ENCODE data around the gene ENTPD1.

Gene ENTPD1

GRCh38 chr10:95792211-95792780 is 36.3 kb downstream of the ENTPD1 start:
- Histone ChIP-seq H3K79me2 (ENCODE audit: insufficient read depth, low read length) (no peaks in the 10 kb centered on the region), H3K27ac (ENCODE audit: low read depth, low read length) (no peak overlapping the region), H2AFZ (ENCODE audit: low read depth, low read length, severe bottlenecking) (no peak overlapping the region), H3K4me3 (ENCODE audit: insufficient read depth, low read length, poor library complexity, severe bottlenecking) (no peak overlapping the region), H4K20me1 (ENCODE audit: low read depth, low read length) (no peaks in the 10 kb centered on the region), H3F3A (ENCODE audit: insufficient read depth) (no peaks in the 10 kb centered on the region), H3K27me3 (ENCODE audit: low read length) (no peaks in the 10 kb centered on the region), H3K9me3 (ENCODE audit: insufficient read depth, low read length) (no peaks in the 10 kb centered on the region), H3K36me3 (ENCODE audit: low read length) (no peaks in the 10 kb centered on the region), H3K9me2 (replicated peaks; ENCODE audit: insufficient read depth, low read length) (no peaks in the 10 kb centered on the region), H3K4me2 (ENCODE audit: low read depth, low read length, poor library complexity, severe bottlenecking) (no peak overlapping the region), H3K9ac (ENCODE audit: low read length) (no peak overlapping the region)
- TF ChIP-seq, protein P1, sequence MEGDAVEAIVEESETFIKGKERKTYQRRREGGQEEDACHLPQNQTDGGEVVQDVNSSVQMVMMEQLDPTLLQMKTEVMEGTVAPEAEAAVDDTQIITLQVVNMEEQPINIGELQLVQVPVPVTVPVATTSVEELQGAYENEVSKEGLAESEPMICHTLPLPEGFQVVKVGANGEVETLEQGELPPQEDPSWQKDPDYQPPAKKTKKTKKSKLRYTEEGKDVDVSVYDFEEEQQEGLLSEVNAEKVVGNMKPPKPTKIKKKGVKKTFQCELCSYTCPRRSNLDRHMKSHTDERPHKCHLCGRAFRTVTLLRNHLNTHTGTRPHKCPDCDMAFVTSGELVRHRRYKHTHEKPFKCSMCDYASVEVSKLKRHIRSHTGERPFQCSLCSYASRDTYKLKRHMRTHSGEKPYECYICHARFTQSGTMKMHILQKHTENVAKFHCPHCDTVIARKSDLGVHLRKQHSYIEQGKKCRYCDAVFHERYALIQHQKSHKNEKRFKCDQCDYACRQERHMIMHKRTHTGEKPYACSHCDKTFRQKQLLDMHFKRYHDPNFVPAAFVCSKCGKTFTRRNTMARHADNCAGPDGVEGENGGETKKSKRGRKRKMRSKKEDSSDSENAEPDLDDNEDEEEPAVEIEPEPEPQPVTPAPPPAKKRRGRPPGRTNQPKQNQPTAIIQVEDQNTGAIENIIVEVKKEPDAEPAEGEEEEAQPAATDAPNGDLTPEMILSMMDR (IDR thresholded peaks at IDR 0.05; ENCODE audit: insufficient read depth, low read length, poor library complexity, severe bottlenecking), result no peak
- no peak for TF ChIP-seq EZH2phosphoT487 (conservative IDR thresholded peaks at IDR 0.05; ENCODE audit: low read length)

GRCh38 chr10:95792874-95793285 is 36.9 kb downstream of the ENTPD1 start:
- Histone ChIP-seq H3K9ac (ENCODE audit: low read length) (no peak overlapping the region), H2AFZ (ENCODE audit: low read depth, low read length, severe bottlenecking) (no peak overlapping the region), H3K79me2 (ENCODE audit: insufficient read depth, low read length) (no peaks in the 10 kb centered on the region), H3K27me3 (ENCODE audit: low read length) (no peaks in the 10 kb centered on the region), H3K4me3 (ENCODE audit: insufficient read depth, low read length, poor library complexity, severe bottlenecking) (no peak overlapping the region), H3K9me3 (ENCODE audit: insufficient read depth, low read length) (no peaks in the 10 kb centered on the region), H3K36me3 (ENCODE audit: low read length) (no peaks in the 10 kb centered on the region), H4K20me1 (ENCODE audit: low read depth, low read length) (no peaks in the 10 kb centered on the region), H3K9me2 (replicated peaks; ENCODE audit: insufficient read depth, low read length) (no peaks in the 10 kb centered on the region), H3K4me2 (ENCODE audit: low read depth, low read length, poor library complexity, severe bottlenecking) (no peak overlapping the region), H3F3A (ENCODE audit: insufficient read depth) (no peaks in the 10 kb centered on the region), H3K27ac (ENCODE audit: low read depth, low read length) (no peak overlapping the region)
- TF ChIP-seq, protein P1 (IDR thresholded peaks at IDR 0.05; ENCODE audit: insufficient read depth, low read length, poor library complexity, severe bottlenecking), result no peak
- no peak for TF ChIP-seq EZH2phosphoT487 (conservative IDR thresholded peaks at IDR 0.05; ENCODE audit: low read length)

DNA sequence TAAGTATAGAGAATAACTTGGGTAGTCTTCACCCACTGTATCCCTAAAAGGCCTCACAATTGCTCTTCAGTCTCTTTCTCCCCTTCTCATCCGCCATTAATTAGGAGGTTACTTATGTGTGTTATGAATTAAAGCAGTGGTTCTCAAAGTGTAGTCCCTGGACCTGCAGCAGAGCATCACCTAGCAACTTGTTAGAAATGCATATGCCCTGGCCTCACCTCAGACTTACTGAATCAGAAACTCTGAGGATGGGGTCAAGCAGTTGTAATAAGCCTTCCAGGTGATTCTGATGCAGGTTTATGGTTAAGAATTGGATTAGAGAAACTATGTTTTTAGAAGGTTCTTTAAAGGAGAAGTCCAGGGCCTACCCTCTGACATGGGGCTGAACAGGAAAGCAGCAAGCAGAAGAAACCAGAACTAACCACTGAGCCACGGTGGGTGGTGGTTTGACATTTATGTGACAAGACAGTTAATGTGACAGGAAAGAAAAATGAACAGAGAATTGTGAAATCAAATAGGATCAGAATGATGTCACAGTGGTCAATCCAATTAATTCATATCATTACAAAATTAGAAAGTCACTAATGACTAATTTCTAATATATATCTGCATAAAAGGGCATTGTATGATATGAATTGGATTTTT is 37.6 kb downstream of the ENTPD1 start:
- Histone ChIP-seq H3K4me2 (ENCODE audit: low read depth, low read length, poor library complexity, severe bottlenecking) (no peak overlapping the region), H3K9me3 (ENCODE audit: insufficient read depth, low read length) (no peaks in the 10 kb centered on the region), H3K4me3 (ENCODE audit: insufficient read depth, low read length, poor library complexity, severe bottlenecking) (no peak overlapping the region)

More for the DNA sequence above, 37.6 kb downstream of the ENTPD1 start:
- Histone ChIP-seq H4K20me1 (ENCODE audit: low read depth, low read length) (no peaks in the 10 kb centered on the region), H3K79me2 (ENCODE audit: insufficient read depth, low read length) (no peaks in the 10 kb centered on the region), H2AFZ (ENCODE audit: low read depth, low read length, severe bottlenecking) (no peak overlapping the region), H3K27ac (ENCODE audit: low read depth, low read length) (no peak overlapping the region), H3K9ac (ENCODE audit: low read length) (no peak overlapping the region), H3F3A (ENCODE audit: insufficient read depth) (no peaks in the 10 kb centered on the region), H3K27me3 (ENCODE audit: low read length) (no peaks in the 10 kb centered on the region), H3K36me3 (ENCODE audit: low read length) (no peaks in the 10 kb centered on the region), H3K9me2 (replicated peaks; ENCODE audit: insufficient read depth, low read length) (no peaks in the 10 kb centered on the region)
- no peak for TF ChIP-seq EZH2phosphoT487 (conservative IDR thresholded peaks at IDR 0.05; ENCODE audit: low read length)
- TF ChIP-seq, protein P1 (IDR thresholded peaks at IDR 0.05; ENCODE audit: insufficient read depth, low read length, poor library complexity, severe bottlenecking), result no peak

All from SU-DHL-6 (cell line).